HG03520 (cell line): ENCODE results near the gene OR1J1.
A peak's percentile ranks its signal among the peaks of the same experiment; 100 is the strongest.

Source experiments
- ATAC-seq: cut with Tn5 transposase; IDR thresholded peaks from one replicate; pipeline ENCODE4 v1.9.1; 2021; ENCODE audit warnings: mild to moderate bottlenecking, moderate library complexity; ENCODE audit not compliant: unreplicated experiment

OR1J1 gene

GRCh38 chr9:122477826-122478225 is at the start of gene OR1J1:
OR1J1 (minus strand) TSS chr9:122477926; CDS start chr9:122477926, 0 bp downstream.
- ATAC-seq, result no peak

- ATAC-seq, result no peak
Measured at GRCh38 chr9:122527193-122527592, 49.5 kb upstream of the OR1J1 start, which contains the start of gene OR1N1. OR1N1 (minus strand) TSS chr9:122527293; CDS start chr9:122527293, 0 bp downstream.

- no peak for ATAC-seq
Measured at GRCh38 chr9:122526602-122527001, 48.9 kb upstream of the OR1J1 start.

GRCh38 chr9:122519376-122519775 is 41.6 kb upstream of the OR1J1 start:
- no peak for ATAC-seq

GRCh38 chr9:122518841-122519240 is 41.1 kb upstream of the OR1J1 start, which contains the start of gene OR1J4:
OR1J4 (plus strand) TSS chr9:122519141; CDS start chr9:122519141, 0 bp downstream.
- ATAC-seq, result no peak

- no peak for ATAC-seq
Measured at GRCh38 chr9:122518226-122518625, 40.5 kb upstream of the OR1J1 start.

GRCh38 chr9:122510502-122510901 is 32.8 kb upstream of the OR1J1 start, which contains the start of gene OR1J2:
OR1J2 (plus strand) TSS chr9:122510802; CDS start chr9:122510802, 0 bp downstream.
- ATAC-seq, result no peak

GRCh38 chr9:122506964-122507363 is 29.2 kb upstream of the OR1J1 start:
- no peak for ATAC-seq

GRCh38 chr9:122498883-122499288 is 21.2 kb upstream of the OR1J1 start:
- no peak for ATAC-seq

GRCh38 chr9:122479062-122479461 is 1.3 kb upstream of the OR1J1 start:
- no peak for ATAC-seq

- no peak for ATAC-seq
Measured at GRCh38 chr9:122477346-122477745, 380 bp downstream of the OR1J1 start.

GRCh38 chr9:122475717-122476116 is 2.0 kb downstream of the OR1J1 start:
- ATAC-seq, result no peak

- ATAC-seq, result no peak
Measured at GRCh38 chr9:122474561-122474960, 3.2 kb downstream of the OR1J1 start.

- no peak for ATAC-seq
Measured at GRCh38 chr9:122468735-122469134, 9.0 kb downstream of the OR1J1 start.

- no peak for ATAC-seq
Measured at GRCh38 chr9:122466456-122466855, 11.3 kb downstream of the OR1J1 start.

GRCh38 chr9:122464633-122465567 is 12.8 kb downstream of the OR1J1 start:
- peak; percentile 55 for ATAC-seq

- ATAC-seq, result peak; percentile 73
Measured at GRCh38 chr9:122463828-122464632, 13.7 kb downstream of the OR1J1 start.

GRCh38 chr9:122457787-122458186 is 19.9 kb downstream of the OR1J1 start:
- ATAC-seq, result no peak

GRCh38 chr9:122456123-122456522 is 21.6 kb downstream of the OR1J1 start:
- no peak for ATAC-seq

- ATAC-seq, result no peak
Measured at GRCh38 chr9:122453677-122454135, 24.0 kb downstream of the OR1J1 start.

GRCh38 chr9:122446819-122447484 is 30.8 kb downstream of the OR1J1 start:
- ATAC-seq, result no peak
